ENCODE data around the gene C20orf204. TPM values are rescaled to one million over a fixed set of nuclear protein-coding genes. Genes with fewer than 3 reads are reported as not detected.

The C20orf204 gene
- polyA plus RNA-seq, 4 donors: 0.91 to 2.4 (median 1.6) TPM

- DNase-seq (no peak), FAIRE-seq (no peak)
- 55 to 64% (median 61%) methylated on average over 14 of the region's 14 CpGs for WGBS, 3 donors
- Histone ChIP-seq H3K36me3 (ENCODE audit: control insufficient read depth in 3 of 3, insufficient read depth in 2 of 3, low read depth in 1 of 3, low read length in 3 of 3) (peaks cover 0 to 2% (median 0%) of the 10 kb centered on the region in 3 donors), H3K4me1 (ENCODE audit: control insufficient read depth in 3 of 3, insufficient read depth in 2 of 3, low read depth in 1 of 3, low read length in 2 of 3) (peaks cover 0 to 5% (median 3%) of the 10 kb centered on the region in 3 donors), H3K9me3 (ENCODE audit: control insufficient read depth in 2 of 2, insufficient read depth in 1 of 2, low read depth in 1 of 2, low read length in 1 of 2) (no peaks in the 10 kb centered on the region), H3K27me3 (ENCODE audit: control insufficient read depth in 3 of 3, insufficient read depth in 3 of 3, low read length in 3 of 3) (peaks cover 24 to 81% (median 34%) of the 10 kb centered on the region in 3 donors), H3K27ac (ENCODE audit: low read depth in 1 of 3, low read length in 2 of 3) (peak overlapping the region in 1 of 3 donors; percentile 32), H3K4me3 (ENCODE audit: low read depth in 1 of 3, low read length in 3 of 3) (no peak overlapping the region)
Measured at GRCh38 chr20:64044484-64045247, 8.7 kb downstream of the C20orf204 start.

GRCh38 chr20:64045346-64046011 is 9.5 kb downstream of the C20orf204 start:
- Histone ChIP-seq H3K27me3 (ENCODE audit: control insufficient read depth in 3 of 3, insufficient read depth in 3 of 3, low read length in 3 of 3) (peaks cover 25 to 81% (median 38%) of the 10 kb centered on the region in 3 donors), H3K9me3 (ENCODE audit: control insufficient read depth in 2 of 2, insufficient read depth in 1 of 2, low read depth in 1 of 2, low read length in 1 of 2) (no peaks in the 10 kb centered on the region), H3K4me3 (ENCODE audit: low read depth in 1 of 3, low read length in 3 of 3) (no peak overlapping the region), H3K36me3 (ENCODE audit: control insufficient read depth in 3 of 3, insufficient read depth in 2 of 3, low read depth in 1 of 3, low read length in 3 of 3) (peaks cover 0 to 2% (median 0%) of the 10 kb centered on the region in 3 donors), H3K27ac (ENCODE audit: low read depth in 1 of 3, low read length in 2 of 3) (peak overlapping the region in 1 of 3 donors; percentile 32), H3K4me1 (ENCODE audit: control insufficient read depth in 3 of 3, insufficient read depth in 2 of 3, low read depth in 1 of 3, low read length in 2 of 3) (peaks cover 0 to 7% (median 3%) of the 10 kb centered on the region in 3 donors)
- DNase-seq (no peak), FAIRE-seq (no peak)
- WGBS, 3 donors: 35 to 62% (median 43%) methylated on average over 11 of the region's 11 CpGs

GRCh38 chr20:64047046-64047389 is 11.0 kb downstream of the C20orf204 start:
- Histone ChIP-seq H3K4me3 (ENCODE audit: low read depth in 1 of 3, low read length in 3 of 3) (peak overlapping the region in 2 of 3 donors; percentile 13 to 17), H3K27me3 (ENCODE audit: control insufficient read depth in 3 of 3, insufficient read depth in 3 of 3, low read length in 3 of 3) (peaks cover 25 to 81% (median 38%) of the 10 kb centered on the region in 3 donors)
- 78 to 90% (median 82%) methylated on average over 8 of the region's 8 CpGs for WGBS, 3 donors

DNA sequence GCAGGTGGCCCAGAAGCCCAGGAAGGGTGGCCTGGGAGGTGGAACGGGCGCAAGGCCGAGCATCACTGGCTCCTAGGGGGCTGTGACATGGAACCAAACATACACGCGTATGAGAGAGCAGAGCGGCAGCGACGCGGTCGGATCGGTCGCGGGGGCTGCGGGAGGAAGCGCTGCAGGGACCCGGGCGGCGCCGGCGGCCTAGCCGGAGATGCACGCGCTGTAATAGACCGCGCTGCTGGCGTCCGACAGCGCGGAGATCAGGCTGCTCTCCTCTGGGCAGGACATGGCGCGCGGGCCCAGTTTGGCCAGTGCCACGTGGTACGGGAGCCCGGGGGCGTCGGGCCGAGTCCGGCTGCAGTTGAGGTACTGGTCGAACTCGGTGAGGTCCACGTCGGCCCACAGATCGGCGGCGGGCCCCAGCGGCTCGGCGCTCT is 12.0 kb downstream of the C20orf204 start:
- Histone ChIP-seq H3K36me3 (ENCODE audit: control insufficient read depth in 3 of 3, insufficient read depth in 2 of 3, low read depth in 1 of 3, low read length in 3 of 3) (peaks cover 0 to 2% (median 0%) of the 10 kb centered on the region in 3 donors), H3K4me3 (ENCODE audit: low read depth in 1 of 3, low read length in 3 of 3) (peak overlapping the region in 2 of 3 donors; percentile 13 to 36), H3K4me1 (ENCODE audit: control insufficient read depth in 3 of 3, insufficient read depth in 2 of 3, low read depth in 1 of 3, low read length in 2 of 3) (peaks cover 0 to 3% (median 3%) of the 10 kb centered on the region in 3 donors), H3K27me3 (ENCODE audit: control insufficient read depth in 3 of 3, insufficient read depth in 3 of 3, low read length in 3 of 3) (peaks cover 28 to 85% (median 42%) of the 10 kb centered on the region in 3 donors), H3K9me3 (ENCODE audit: control insufficient read depth in 2 of 2, insufficient read depth in 1 of 2, low read depth in 1 of 2, low read length in 1 of 2) (no peaks in the 10 kb centered on the region), H3K27ac (ENCODE audit: low read depth in 1 of 3, low read length in 2 of 3) (no peak overlapping the region)
- DNase-seq (no peak), FAIRE-seq (no peak)
- 10 to 14% (median 10%) methylated on average over 34 to 49 of the region's 49 CpGs for WGBS, 3 donors

More at GRCh38 chr20:64047046-64047389, 11.0 kb downstream of the C20orf204 start:
- DNase-seq: no peak
- peak overlapping the region in 1 of 3 donors; percentile 61 for H3K27ac ChIP-seq (ENCODE audit: low read depth in 1 of 3, low read length in 2 of 3)
- H3K36me3 ChIP-seq (ENCODE audit: control insufficient read depth in 3 of 3, insufficient read depth in 2 of 3, low read depth in 1 of 3, low read length in 3 of 3): peaks cover 0 to 2% (median 0%) of the 10 kb centered on the region in 3 donors
- FAIRE-seq: no peak
- H3K4me1 ChIP-seq (ENCODE audit: control insufficient read depth in 3 of 3, insufficient read depth in 2 of 3, low read depth in 1 of 3, low read length in 2 of 3): peaks cover 0 to 7% (median 3%) of the 10 kb centered on the region in 3 donors
- H3K9me3 ChIP-seq (ENCODE audit: control insufficient read depth in 2 of 2, insufficient read depth in 1 of 2, low read depth in 1 of 2, low read length in 1 of 2): no peaks in the 10 kb centered on the region

- 3 to 4% (median 4%) methylated on average over 44 to 101 of the region's 101 CpGs for WGBS, 3 donors
- no peak for FAIRE-seq
- DNase-seq: no peak
- Histone ChIP-seq H3K27me3 (ENCODE audit: control insufficient read depth in 3 of 3, insufficient read depth in 3 of 3, low read length in 3 of 3) (peaks cover 28 to 85% (median 42%) of the 10 kb centered on the region in 3 donors), H3K36me3 (ENCODE audit: control insufficient read depth in 3 of 3, insufficient read depth in 2 of 3, low read depth in 1 of 3, low read length in 3 of 3) (peaks cover 0 to 2% (median 0%) of the 10 kb centered on the region in 3 donors), H3K9me3 (ENCODE audit: control insufficient read depth in 2 of 2, insufficient read depth in 1 of 2, low read depth in 1 of 2, low read length in 1 of 2) (no peaks in the 10 kb centered on the region), H3K27ac (ENCODE audit: low read depth in 1 of 3, low read length in 2 of 3) (no peak overlapping the region), H3K4me1 (ENCODE audit: control insufficient read depth in 3 of 3, insufficient read depth in 2 of 3, low read depth in 1 of 3, low read length in 2 of 3) (peaks cover 0 to 3% (median 3%) of the 10 kb centered on the region in 3 donors), H3K4me3 (ENCODE audit: low read depth in 1 of 3, low read length in 3 of 3) (peak overlapping the region in 1 of 3 donors; percentile 36)
Measured at GRCh38 chr20:64048402-64049044, 12.5 kb downstream of the C20orf204 start.

DNA sequence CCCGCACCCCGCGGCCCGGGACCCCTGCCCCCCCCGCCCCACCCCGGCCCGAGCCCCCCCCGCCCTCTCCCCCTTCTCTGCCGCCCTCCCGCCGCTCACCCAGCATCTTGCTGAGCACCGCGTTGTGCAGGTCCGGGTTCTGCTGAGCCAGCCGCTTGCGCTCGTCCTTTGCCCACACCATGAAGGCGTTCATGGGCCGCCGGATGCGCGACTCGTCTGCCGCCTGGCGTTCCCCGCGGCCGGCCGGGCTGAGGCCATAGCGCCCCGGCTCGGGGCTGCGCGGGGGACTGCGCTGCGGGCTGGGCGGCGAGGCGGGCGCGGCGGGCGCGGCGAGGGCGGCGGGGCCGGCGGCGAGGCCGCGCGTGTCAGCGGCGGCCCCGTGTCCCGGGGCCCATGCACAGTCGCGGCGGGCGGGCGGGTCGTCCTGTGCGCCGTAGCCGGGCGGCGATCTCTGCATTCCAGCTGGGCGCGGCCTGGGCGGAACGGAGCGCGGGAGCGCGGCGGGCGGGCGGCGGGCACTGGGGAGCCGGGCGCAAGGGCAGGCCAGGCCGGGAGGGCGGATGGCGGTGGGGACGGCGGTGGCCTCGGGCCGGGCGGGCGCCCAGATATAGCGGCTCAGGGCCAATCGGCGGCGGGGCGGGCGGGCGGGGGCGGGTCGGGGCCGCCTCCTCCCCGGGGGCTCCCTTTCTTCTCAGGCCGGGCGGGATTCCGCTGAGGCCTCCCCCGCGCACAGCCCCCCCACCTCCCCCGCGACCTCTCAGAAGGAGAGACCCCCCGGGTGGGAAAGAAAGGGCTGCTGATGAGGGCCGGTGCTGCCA is 13.3 kb downstream of the C20orf204 start, which contains the start of gene SOX18:
Gene SOX18, minus strand, starts transcription at position 580 of the 818 bp plus-strand sequence. Its CDS starts 123 bp downstream, at position 457.
- peaks cover 0 to 4% (median 3%) of the 10 kb centered on the region in 3 donors for H3K4me1 ChIP-seq (ENCODE audit: control insufficient read depth in 3 of 3, insufficient read depth in 2 of 3, low read depth in 1 of 3, low read length in 2 of 3)
- FAIRE-seq: no peak
- peaks cover 28 to 86% (median 44%) of the 10 kb centered on the region in 3 donors for H3K27me3 ChIP-seq (ENCODE audit: control insufficient read depth in 3 of 3, insufficient read depth in 3 of 3, low read length in 3 of 3)
- peaks cover 0 to 2% (median 0%) of the 10 kb centered on the region in 3 donors for H3K36me3 ChIP-seq (ENCODE audit: control insufficient read depth in 3 of 3, insufficient read depth in 2 of 3, low read depth in 1 of 3, low read length in 3 of 3)
- WGBS, 3 donors: 1% methylated on average over 19 to 109 of the region's 111 CpGs
- no peaks in the 10 kb centered on the region for H3K9me3 ChIP-seq (ENCODE audit: control insufficient read depth in 2 of 2, insufficient read depth in 1 of 2, low read depth in 1 of 2, low read length in 1 of 2)
- peak in 1 of 2 donors; percentile 39 for DNase-seq
- H3K27ac ChIP-seq (ENCODE audit: low read depth in 1 of 3, low read length in 2 of 3): peak within 1 kb of the TSS in 1 of 3 donors; percentile 78
- H3K4me3 ChIP-seq (ENCODE audit: low read depth in 1 of 3, low read length in 3 of 3): peak within 1 kb of the TSS in 1 of 3 donors; percentile 36

GRCh38 chr20:64049878-64050260 is 13.9 kb downstream of the C20orf204 start:
- FAIRE-seq (no peak), DNase-seq (no peak)
- WGBS, 3 donors: 16 to 25% (median 23%) methylated on average over 15 to 16 of the region's 16 CpGs
- H3K27me3 ChIP-seq (ENCODE audit: control insufficient read depth in 3 of 3, insufficient read depth in 3 of 3, low read length in 3 of 3): peaks cover 28 to 84% (median 44%) of the 10 kb centered on the region in 3 donors
- peaks cover 0 to 2% (median 0%) of the 10 kb centered on the region in 3 donors for H3K36me3 ChIP-seq (ENCODE audit: control insufficient read depth in 3 of 3, insufficient read depth in 2 of 3, low read depth in 1 of 3, low read length in 3 of 3)
- no peaks in the 10 kb centered on the region for H3K9me3 ChIP-seq (ENCODE audit: control insufficient read depth in 2 of 2, insufficient read depth in 1 of 2, low read depth in 1 of 2, low read length in 1 of 2)
- H3K27ac ChIP-seq (ENCODE audit: low read depth in 1 of 3, low read length in 2 of 3): peak overlapping the region in 1 of 3 donors; percentile 78
- peak overlapping the region in 1 of 3 donors; percentile 36 for H3K4me3 ChIP-seq (ENCODE audit: low read depth in 1 of 3, low read length in 3 of 3)
- peaks cover 0 to 5% (median 3%) of the 10 kb centered on the region in 3 donors for H3K4me1 ChIP-seq (ENCODE audit: control insufficient read depth in 3 of 3, insufficient read depth in 2 of 3, low read depth in 1 of 3, low read length in 2 of 3)

Measured in small intestine (tissue), 7 donors.